Thoracic aorta (tissue), 2 donors: Measurements from ENCODE around the gene ASTL. TPM values are rescaled to one million over a fixed set of nuclear protein-coding genes. Genes with fewer than 3 reads are reported as not detected.

Experiments
- ATAC-seq: fragments of 150-250 bp; one replicate; pipeline ENCODE4 v1.8.0; 2017; ENCODE audit warnings: low read depth; ENCODE audit not compliant: insufficient number of reproducible peaks, low FRiP score
- DNase-seq: peaks from one replicate; pipeline ENCODE4 v3.0.0-alpha.2; 2020; ENCODE audit warnings: low spot score
- H3K27ac ChIP-seq, 2 donors: fragments of 200-600 bp; sonication (generic); 1 replicate in 1 of 2; 2 replicates in 1 of 2; pipeline ENCODE4 v1.5.1; 2016; ENCODE audit warnings: mild to moderate bottlenecking in 2 of 2, moderate library complexity in 2 of 2
- H3K27me3 ChIP-seq: fragments of 200-600 bp; sonication (generic); replicated peaks from 2 replicates; pipeline ENCODE4 v1.6.0; 2016; ENCODE audit warnings: mild to moderate bottlenecking; ENCODE audit not compliant: insufficient read depth
- H3K36me3 ChIP-seq: fragments of 200-600 bp; sonication (generic); one replicate; pipeline ENCODE4 v1.5.1; 2016
- H3K4me1 ChIP-seq, 2 donors: fragments of 200-600 bp; sonication (generic); 1 replicate in 1 of 2; 2 replicates in 1 of 2; pipeline versions ENCODE4 v1.5.1 to v1.6.0; 2016; ENCODE audit warnings: low read depth in 2 of 2, mild to moderate bottlenecking in 1 of 2; ENCODE audit not compliant: control insufficient read depth in 1 of 2
- H3K4me3 ChIP-seq: fragments of 200-600 bp; sonication (generic); 2 replicates; pipeline ENCODE4 v1.5.1; 2016; ENCODE audit warnings: mild to moderate bottlenecking
- H3K9me3 ChIP-seq: fragments of 200-600 bp; sonication (generic); 2 replicates; pipeline ENCODE4 v1.5.1; 2016
- total RNA-seq, 2 donors: library from RNA; depleted of rRNA; stranded (reverse); fragments of >200 nt; gene quantifications; one replicate each; pipeline versions ENCODE4 v1.1.0 to v1.2.3, GENCODE V29; 2016
- TF ChIP-seq, protein P1 (sequence below): fragments of 200-600 bp; sonication (generic); IDR thresholded peaks from one replicate; pipeline ENCODE4 v1.5.1; 2019; ENCODE audit warnings: antibody characterized with exemption

ASTL gene
- total RNA-seq = not detected

DNA sequence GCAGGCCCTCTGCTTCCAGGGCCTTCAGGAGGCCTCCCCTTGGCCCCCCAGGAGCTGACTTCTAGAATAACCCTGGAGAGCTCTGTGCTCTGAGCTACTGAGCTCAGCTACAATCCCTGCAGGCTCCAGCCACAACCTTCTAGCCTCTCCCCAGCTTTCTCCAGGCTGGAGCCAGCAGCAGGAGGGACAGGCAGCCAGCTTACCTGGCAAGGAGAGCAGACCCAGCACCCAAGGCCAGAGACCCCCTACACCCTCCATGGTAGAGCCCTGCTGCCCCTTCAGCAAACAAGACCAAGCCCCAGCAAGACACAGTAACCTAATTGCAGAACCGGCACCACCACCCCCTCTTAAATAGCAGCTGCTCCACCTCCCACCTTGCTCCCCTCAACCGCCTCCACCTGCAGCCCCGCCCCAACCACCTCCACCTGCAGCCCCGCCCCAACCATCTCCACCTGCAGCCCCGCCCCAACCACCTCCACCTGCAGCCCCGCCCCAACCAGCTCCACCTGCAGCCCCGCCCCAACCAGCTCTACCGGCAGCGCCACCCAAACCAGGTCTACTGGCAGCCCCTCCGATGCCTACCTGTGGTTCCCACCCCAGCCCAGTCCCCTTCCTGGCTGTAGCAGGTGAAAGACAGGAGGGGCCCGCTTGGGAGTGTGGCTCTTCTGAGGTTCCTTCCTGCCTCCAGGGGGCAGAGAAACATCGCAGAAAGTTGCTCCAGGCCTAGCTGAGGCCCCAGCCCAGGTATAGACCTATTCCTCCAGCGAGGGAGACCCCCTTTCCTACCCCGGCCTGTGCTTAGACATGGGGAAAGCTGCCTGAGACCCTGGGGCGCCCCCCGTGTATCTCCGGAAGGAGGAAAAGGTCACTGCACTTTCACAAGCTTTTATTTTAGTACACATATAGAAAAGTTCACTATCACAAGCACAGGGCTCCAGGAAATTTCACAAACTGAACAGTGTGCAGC is at the start of gene ASTL:
ASTL (minus strand) TSS at position 324 of the 967 bp plus-strand sequence; CDS start at position 258, 66 bp downstream.
- H3K27ac ChIP-seq = no peak within 1 kb of the TSS
- no peaks in the 10 kb centered on the region for H3K9me3 ChIP-seq
- no peaks in the 10 kb centered on the region for H3K27me3 ChIP-seq
- DNase-seq (no peak), ATAC-seq (no peak)
- H3K36me3 ChIP-seq = no peaks in the 10 kb centered on the region
- TF ChIP-seq, protein P1, sequence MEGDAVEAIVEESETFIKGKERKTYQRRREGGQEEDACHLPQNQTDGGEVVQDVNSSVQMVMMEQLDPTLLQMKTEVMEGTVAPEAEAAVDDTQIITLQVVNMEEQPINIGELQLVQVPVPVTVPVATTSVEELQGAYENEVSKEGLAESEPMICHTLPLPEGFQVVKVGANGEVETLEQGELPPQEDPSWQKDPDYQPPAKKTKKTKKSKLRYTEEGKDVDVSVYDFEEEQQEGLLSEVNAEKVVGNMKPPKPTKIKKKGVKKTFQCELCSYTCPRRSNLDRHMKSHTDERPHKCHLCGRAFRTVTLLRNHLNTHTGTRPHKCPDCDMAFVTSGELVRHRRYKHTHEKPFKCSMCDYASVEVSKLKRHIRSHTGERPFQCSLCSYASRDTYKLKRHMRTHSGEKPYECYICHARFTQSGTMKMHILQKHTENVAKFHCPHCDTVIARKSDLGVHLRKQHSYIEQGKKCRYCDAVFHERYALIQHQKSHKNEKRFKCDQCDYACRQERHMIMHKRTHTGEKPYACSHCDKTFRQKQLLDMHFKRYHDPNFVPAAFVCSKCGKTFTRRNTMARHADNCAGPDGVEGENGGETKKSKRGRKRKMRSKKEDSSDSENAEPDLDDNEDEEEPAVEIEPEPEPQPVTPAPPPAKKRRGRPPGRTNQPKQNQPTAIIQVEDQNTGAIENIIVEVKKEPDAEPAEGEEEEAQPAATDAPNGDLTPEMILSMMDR = peak; percentile 54
- peaks cover 0 to 4% of the 10 kb centered on the region in 2 donors for H3K4me1 ChIP-seq
- H3K4me3 ChIP-seq = no peak within 1 kb of the TSS

DNA sequence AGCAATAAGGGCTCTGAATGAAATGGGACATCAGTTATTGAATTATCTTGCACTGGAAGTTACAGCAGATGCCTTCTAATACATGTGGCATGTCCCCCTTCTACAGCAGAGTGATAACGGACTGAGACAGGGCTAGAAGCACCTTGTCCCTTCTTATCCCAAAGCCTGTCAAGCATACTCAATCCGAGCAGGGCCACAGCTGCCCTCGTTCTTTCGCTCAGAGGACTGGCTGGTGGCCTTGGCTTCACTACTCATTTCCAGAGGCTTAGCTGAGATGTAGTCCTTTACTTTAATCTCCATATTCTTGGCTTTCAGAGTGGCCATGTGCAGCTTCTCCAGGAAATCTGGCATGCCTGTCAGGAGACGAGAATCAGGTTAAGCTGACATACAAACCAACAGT is 48.3 kb upstream of the ASTL start:
- Histone ChIP-seq H3K4me3 (no peak overlapping the region), H3K36me3 (peaks cover 55% of the 10 kb centered on the region), H3K27me3 (no peaks in the 10 kb centered on the region), H3K27ac (no peak overlapping the region), H3K9me3 (no peaks in the 10 kb centered on the region), H3K4me1 (no peaks in the 10 kb centered on the region)
- DNase-seq (no peak), ATAC-seq (no peak)
- TF ChIP-seq, protein P1 = no peak

DNA sequence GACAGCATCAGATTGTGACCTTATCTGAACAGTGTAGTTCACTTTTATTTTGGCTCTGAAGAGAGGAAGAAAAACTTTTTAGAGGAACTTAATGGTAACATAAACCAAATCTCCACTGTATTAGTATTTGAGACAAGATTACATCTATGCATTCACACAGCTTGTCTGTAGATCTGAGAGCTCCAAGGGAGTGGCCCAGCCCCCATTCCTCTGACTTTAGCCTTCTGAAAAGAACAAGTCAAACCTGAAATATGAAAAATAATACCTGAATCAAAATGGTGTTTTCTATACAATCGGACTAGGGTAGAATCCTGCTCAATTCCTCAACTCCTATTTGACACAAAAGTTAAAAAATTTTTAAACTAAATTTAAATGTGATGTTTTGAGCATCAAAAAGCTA is 47.2 kb upstream of the ASTL start:
- Histone ChIP-seq H3K27me3 (no peaks in the 10 kb centered on the region), H3K36me3 (peaks cover 44% of the 10 kb centered on the region), H3K4me1 (no peaks in the 10 kb centered on the region), H3K27ac (no peak overlapping the region), H3K4me3 (no peak overlapping the region), H3K9me3 (no peaks in the 10 kb centered on the region)
- DNase-seq (no peak), ATAC-seq (no peak)
- TF ChIP-seq, protein P1 = no peak

DNA sequence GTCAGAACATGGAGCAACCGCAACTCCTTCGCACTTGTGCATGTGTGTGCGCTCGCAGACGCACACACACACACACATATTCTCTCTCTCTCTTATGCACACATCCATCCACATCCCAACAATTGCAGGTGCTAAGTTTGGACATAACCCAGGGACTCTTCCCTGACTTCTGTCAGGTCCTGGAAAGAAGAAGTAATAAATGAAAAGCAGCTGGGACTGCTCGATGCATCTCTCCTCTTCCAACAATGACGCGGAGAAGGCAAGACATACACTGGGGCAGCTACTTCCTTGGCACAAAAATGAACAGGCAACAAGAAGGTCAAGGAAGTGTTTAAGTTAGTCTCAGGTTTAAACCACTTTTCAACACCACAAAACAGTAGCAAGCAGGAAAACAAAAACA is 46.7 kb upstream of the ASTL start:
- Histone ChIP-seq H3K9me3 (no peaks in the 10 kb centered on the region), H3K27me3 (no peaks in the 10 kb centered on the region), H3K4me3 (no peak overlapping the region), H3K4me1 (no peaks in the 10 kb centered on the region), H3K36me3 (peaks cover 44% of the 10 kb centered on the region), H3K27ac (no peak overlapping the region)
- DNase-seq = no peak
- no peak for ATAC-seq
- TF ChIP-seq, protein P1 = no peak

DNA sequence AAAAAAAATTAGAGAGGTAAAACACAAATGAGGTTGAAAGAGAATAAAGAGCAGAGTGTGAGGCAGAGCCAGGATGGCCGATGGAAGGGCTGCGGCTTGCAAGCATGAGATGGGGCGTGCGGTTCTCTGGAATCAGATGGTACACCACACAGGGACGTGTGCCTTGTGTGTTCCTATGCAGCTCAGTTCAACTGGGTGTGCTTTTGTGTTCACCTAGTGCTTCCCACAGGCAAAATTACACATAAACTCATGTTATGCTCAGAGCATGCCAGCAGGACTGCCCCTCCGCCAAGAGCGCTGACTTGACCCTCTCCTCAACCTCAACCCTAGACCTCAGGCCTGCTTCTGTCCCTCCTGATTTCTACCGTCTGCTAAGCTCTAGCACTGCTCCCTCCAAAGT is 45.9 kb upstream of the ASTL start:
- Histone ChIP-seq H3K27ac (no peak overlapping the region), H3K36me3 (peaks cover 44% of the 10 kb centered on the region), H3K9me3 (no peaks in the 10 kb centered on the region), H3K4me3 (no peak overlapping the region), H3K4me1 (no peaks in the 10 kb centered on the region), H3K27me3 (no peaks in the 10 kb centered on the region)
- TF ChIP-seq, protein P1 = no peak
- ATAC-seq (no peak), DNase-seq (no peak)
